A172 (cell line): ENCODE data around the gene OR52A5. TPM values are rescaled to one million over a fixed set of nuclear protein-coding genes. Genes with fewer than 3 reads are reported as not detected.

ENCODE experiments used
- DNase-seq: peaks from one replicate; pipeline ENCODE4 v3.0.0-alpha.2; 2015; ENCODE audit warnings: low spot score
- total RNA-seq: library from RNA; depleted of rRNA; stranded (reverse); fragments of >200 nt; shearing (Covaris generic); gene quantifications from 2 replicates; pipeline ENCODE4 v1.2.3, GENCODE V29; 2014; rRNA removed

The OR52A5 gene
- total RNA-seq, 1 experiment from 2014 or later = not detected

GRCh38 chr11:5117588-5117987 is 20.6 kb downstream of the OR52A5 start:
- DNase-seq = no peak

- DNase-seq = no peak
Measured at GRCh38 chr11:5115339-5115738, 22.8 kb downstream of the OR52A5 start.

- no peak for DNase-seq
Measured at GRCh38 chr11:5107285-5107684, 30.9 kb downstream of the OR52A5 start.

GRCh38 chr11:5103066-5103465 is 35.1 kb downstream of the OR52A5 start:
- no peak for DNase-seq

- DNase-seq = no peak
Measured at GRCh38 chr11:5102246-5102645, 35.9 kb downstream of the OR52A5 start.

- DNase-seq = no peak
Measured at GRCh38 chr11:5096011-5096410, 42.1 kb downstream of the OR52A5 start.

- DNase-seq = no peak
Measured at GRCh38 chr11:5092821-5093585, 45.2 kb downstream of the OR52A5 start.

- DNase-seq = no peak
Measured at GRCh38 chr11:5090668-5091067, 47.5 kb downstream of the OR52A5 start.

- no peak for DNase-seq
Measured at GRCh38 chr11:5088556-5088955, 49.6 kb downstream of the OR52A5 start.

- DNase-seq = no peak
Measured at GRCh38 chr11:5083602-5084001, 54.6 kb downstream of the OR52A5 start.

- DNase-seq = no peak
Measured at GRCh38 chr11:5081405-5081804, 56.8 kb downstream of the OR52A5 start.

Other genes with a start within 250 kb of the OR52A5 start
- gene OR51A7, start 234.6 kb downstream of the OR52A5 start, total RNA-seq = not detected in 2 replicates
- gene OR51G2, start 219.0 kb downstream of the OR52A5 start, total RNA-seq = 0.50 TPM in 1 of 2 replicates, not detected in the other
- gene OR51G1, start 214.0 kb downstream of the OR52A5 start, total RNA-seq = not detected in 2 replicates
- not detected in 2 replicates for gene OR51A4, start 190.8 kb downstream of the OR52A5 start, total RNA-seq
- gene OR51A2, start 182.6 kb downstream of the OR52A5 start, total RNA-seq = not detected in 2 replicates
- gene OR51L1, start 143.5 kb downstream of the OR52A5 start, total RNA-seq = not detected in 2 replicates
- not detected in 2 replicates for gene OR52J3, start 91.8 kb downstream of the OR52A5 start, total RNA-seq
- not detected in 2 replicates for gene OR52E2, start 78.7 kb downstream of the OR52A5 start, total RNA-seq
- gene OR52E1, start 68.8 kb downstream of the OR52A5 start, total RNA-seq = not detected in 2 replicates
- gene OR52A1, start 16.4 kb upstream of the OR52A5 start, total RNA-seq = not detected in 2 replicates
- not detected in 2 replicates for gene OR51V1, start 62.3 kb upstream of the OR52A5 start, total RNA-seq
- gene HBB, start 88.7 kb upstream of the OR52A5 start, total RNA-seq = not detected in 2 replicates
- gene HBD, start 96.1 kb upstream of the OR52A5 start, total RNA-seq = not detected in 2 replicates
- gene HBG1, start 111.5 kb upstream of the OR52A5 start, total RNA-seq = not detected in 2 replicates
- gene HBG2, start 116.4 kb upstream of the OR52A5 start, total RNA-seq = 1.1 and 1.6 TPM in 2 replicates
- gene HBE1, start 131.6 kb upstream of the OR52A5 start, total RNA-seq = 25.6 and 49.9 TPM in 2 replicates
- 11.3 and 12.8 TPM in 2 replicates for gene OR51B4, start 163.6 kb upstream of the OR52A5 start, total RNA-seq
- 0.29 and 1.5 TPM in 2 replicates for gene OR51B2, start 185.9 kb upstream of the OR52A5 start, total RNA-seq
- 17.4 and 17.7 TPM in 2 replicates for gene OR51B5, start 205.2 kb upstream of the OR52A5 start, total RNA-seq
- gene OR51B6, start 213.2 kb upstream of the OR52A5 start, total RNA-seq = not detected in 2 replicates
- not detected in 2 replicates for gene OR51M1, start 245.5 kb upstream of the OR52A5 start, total RNA-seq